H1 (cell line): ENCODE results near the gene RTKN.

ENCODE experiments used
- CBX5 ChIP-seq: fragments of 300-800, 300-1000 bp; sonication (generic); IDR thresholded peaks from 2 replicates; pipeline ENCODE4 v1.7.1; 2016; ENCODE audit warnings: antibody characterized with exemption, low read length, low read depth
- E2F6 ChIP-seq: IDR thresholded peaks from 2 replicates; pipeline ENCODE4 v1.6.1; 2012; ENCODE audit warnings: inconsistent platforms
- EZH2 ChIP-seq: fragments of 200-600 bp; sonication (generic); IDR thresholded peaks from 2 replicates; pipeline ENCODE4 v1.7.1; 2012; ENCODE audit warnings: low read depth, mild to moderate bottlenecking, moderate library complexity, low read length, inconsistent platforms; ENCODE audit not compliant: severe bottlenecking
- GABPA ChIP-seq: IDR thresholded peaks from 2 replicates; pipeline ENCODE4 v1.6.1; 2011; ENCODE audit warnings: mild to moderate bottlenecking, low read length, moderate library complexity, borderline replicate concordance; ENCODE audit not compliant: insufficient read depth
- HDAC2 ChIP-seq, 2 experiments: fragments of 300-600 bp in 1 of 2; sonication (generic) in 1 of 2; IDR thresholded peaks; 2 replicates each; pipeline ENCODE4 v1.6.1; 2011 to 2012; ENCODE audit warnings: low read depth in 2 of 2, low read length in 2 of 2, mild to moderate bottlenecking in 2 of 2, moderate library complexity in 2 of 2, borderline replicate concordance in 1 of 2, inconsistent platforms in 1 of 2
- POLR2A ChIP-seq, 2 experiments: IDR thresholded peaks; 1 replicate in 1 of 2; 2 replicates in 1 of 2; pipeline ENCODE4 v1.6.1; 2011; ENCODE audit warnings: low read depth in 2 of 2, low read length in 2 of 2, mild to moderate bottlenecking in 2 of 2; ENCODE audit errors: control extremely low read depth in 1 of 2
- RAD21 ChIP-seq, 2 experiments: IDR thresholded peaks in 1 of 2; conservative IDR thresholded peaks in 1 of 2; 2 replicates each; pipeline ENCODE4 v1.6.1; 2011; ENCODE audit warnings: low read depth in 2 of 2, low read length in 2 of 2, improper control_type of control experiment in 1 of 2, inconsistent platforms in 1 of 2, mild to moderate bottlenecking in 1 of 2, moderate library complexity in 1 of 2
- RFX5 ChIP-seq: IDR thresholded peaks from 2 replicates; pipeline ENCODE4 v1.6.1; 2011; ENCODE audit warnings: low read depth, low read length, improper control_type of control experiment, borderline replicate concordance
- TAF1 ChIP-seq: IDR thresholded peaks from 2 replicates; pipeline ENCODE4 v1.6.1; 2011; ENCODE audit warnings: mild to moderate bottlenecking, low read depth, low read length
- TF ChIP-seq, protein P1 (sequence below), 3 experiments: IDR thresholded peaks; 1 replicate in 2 of 3; 2 replicates in 1 of 3; pipeline versions ENCODE4 v1.5.1 to v1.6.1; 2011; ENCODE audit warnings: low read length in 3 of 3, mild to moderate bottlenecking in 3 of 3, inconsistent platforms in 2 of 3, low read depth in 1 of 3, moderate library complexity in 1 of 3; ENCODE audit not compliant: insufficient read depth in 1 of 3; ENCODE audit errors: control extremely low read depth in 1 of 3

DNA sequence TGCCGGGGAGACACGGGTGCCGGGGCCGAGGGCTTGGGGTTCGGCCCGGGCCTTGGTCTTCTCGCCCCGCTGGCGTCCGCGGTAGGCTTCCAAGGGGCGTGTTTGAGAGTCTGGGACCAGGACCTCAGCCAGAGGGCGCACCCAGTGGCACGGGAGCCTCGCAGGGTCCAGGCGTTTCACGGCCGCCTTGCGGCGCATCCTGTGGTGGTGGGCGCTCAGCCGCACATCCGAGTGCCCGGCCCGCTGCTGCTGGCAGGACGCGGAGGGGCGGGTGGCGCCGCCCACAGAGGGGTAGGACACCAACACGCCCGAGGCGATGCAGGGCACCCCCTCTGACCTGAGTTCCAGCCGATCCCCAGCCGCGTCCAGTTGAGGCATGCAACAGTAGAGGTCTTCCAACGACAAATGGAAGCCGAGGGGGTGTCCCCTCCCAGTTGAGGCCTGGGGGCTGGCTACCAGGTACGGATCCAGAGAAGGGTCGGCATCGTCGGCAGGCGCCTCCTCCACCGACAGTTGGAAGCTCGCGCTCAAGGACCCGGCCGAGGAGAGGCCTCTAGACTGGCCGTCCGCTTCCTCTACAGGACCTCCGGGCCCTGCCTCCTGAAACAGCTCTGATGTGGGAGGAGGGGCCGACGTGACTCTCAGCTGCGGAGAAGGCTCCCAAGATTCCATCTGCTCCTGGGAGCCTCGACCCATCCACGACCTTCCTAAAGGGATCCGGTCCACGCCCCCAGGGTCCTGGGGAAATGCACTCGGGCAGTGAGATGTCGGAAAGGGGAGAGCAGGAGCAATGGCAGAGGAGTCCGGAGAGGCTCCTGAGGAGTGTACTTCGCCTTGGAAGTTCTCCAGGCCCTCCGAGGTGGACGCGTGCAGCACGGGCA, 26.6 kb downstream of the RTKN start:
- TF ChIP-seq, protein P1, sequence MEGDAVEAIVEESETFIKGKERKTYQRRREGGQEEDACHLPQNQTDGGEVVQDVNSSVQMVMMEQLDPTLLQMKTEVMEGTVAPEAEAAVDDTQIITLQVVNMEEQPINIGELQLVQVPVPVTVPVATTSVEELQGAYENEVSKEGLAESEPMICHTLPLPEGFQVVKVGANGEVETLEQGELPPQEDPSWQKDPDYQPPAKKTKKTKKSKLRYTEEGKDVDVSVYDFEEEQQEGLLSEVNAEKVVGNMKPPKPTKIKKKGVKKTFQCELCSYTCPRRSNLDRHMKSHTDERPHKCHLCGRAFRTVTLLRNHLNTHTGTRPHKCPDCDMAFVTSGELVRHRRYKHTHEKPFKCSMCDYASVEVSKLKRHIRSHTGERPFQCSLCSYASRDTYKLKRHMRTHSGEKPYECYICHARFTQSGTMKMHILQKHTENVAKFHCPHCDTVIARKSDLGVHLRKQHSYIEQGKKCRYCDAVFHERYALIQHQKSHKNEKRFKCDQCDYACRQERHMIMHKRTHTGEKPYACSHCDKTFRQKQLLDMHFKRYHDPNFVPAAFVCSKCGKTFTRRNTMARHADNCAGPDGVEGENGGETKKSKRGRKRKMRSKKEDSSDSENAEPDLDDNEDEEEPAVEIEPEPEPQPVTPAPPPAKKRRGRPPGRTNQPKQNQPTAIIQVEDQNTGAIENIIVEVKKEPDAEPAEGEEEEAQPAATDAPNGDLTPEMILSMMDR (IDR thresholded peaks at IDR 0.05; ENCODE audit: control extremely low read depth in 1 of 3, insufficient read depth in 1 of 3, low read depth in 1 of 3, low read length in 3 of 3): no peak
- TF ChIP-seq RAD21 (IDR thresholded peaks at IDR 0.05 in 1 of 2, conservative IDR thresholded peaks at IDR 0.05 in 1 of 2; ENCODE audit: low read depth in 2 of 2, low read length in 2 of 2) (no peak), E2F6 (no peak), TAF1 (no peak), HDAC2 (IDR thresholded peaks at IDR 0.05; ENCODE audit: borderline replicate concordance in 1 of 2, low read depth in 2 of 2, low read length in 2 of 2) (no peak), POLR2A (IDR thresholded peaks at IDR 0.05; ENCODE audit: control extremely low read depth in 1 of 2, low read depth in 2 of 2, low read length in 2 of 2) (no peak), GABPA (no peak), CBX5 (no peak), EZH2 (no peak), RFX5 (no peak)
